Fibroblast of pulmonary artery (primary cell): ENCODE data around the gene RNF208.

Experiments used
- DNase-seq: peaks from one replicate; pipeline ENCODE4 v3.0.0-alpha.2; 2010; ENCODE audit warnings: low read depth
- H3K4me3 ChIP-seq: replicated peaks from 2 replicates; pipeline ENCODE4 v1.5.1; 2011; ENCODE audit warnings: low read depth, mild to moderate bottlenecking, control low read depth, low read length, moderate library complexity
- CTCF ChIP-seq: IDR thresholded peaks from 2 replicates; pipeline ENCODE4 v1.5.1; 2011; ENCODE audit warnings: mild to moderate bottlenecking, control low read depth, low read length, inconsistent platforms; ENCODE audit errors: missing control alignments

RNF208 gene

DNA sequence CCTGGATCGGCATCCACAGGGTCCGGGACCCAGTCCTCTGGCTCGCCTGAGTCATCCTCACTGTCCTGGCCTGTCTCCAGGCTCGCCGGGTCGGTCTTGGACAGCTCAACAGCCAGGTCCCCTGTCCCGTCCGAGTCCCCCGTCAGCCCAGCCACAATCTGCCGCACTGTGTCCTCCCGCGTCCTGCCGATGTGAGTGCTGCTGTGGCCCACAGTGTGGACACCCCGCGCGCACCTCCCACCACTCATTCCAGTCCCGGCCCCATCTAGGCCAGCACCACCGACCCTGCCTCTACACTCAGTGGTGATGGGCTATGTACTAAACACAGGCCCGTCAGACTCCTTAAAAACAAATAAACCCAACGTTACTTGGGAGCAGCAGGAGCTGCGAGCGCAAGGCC lies 40.4 kb downstream of the RNF208 start:
- TF ChIP-seq CTCF: no peak
- H3K4me3 ChIP-seq: no peak overlapping the region
- DNase-seq: no peak

DNA sequence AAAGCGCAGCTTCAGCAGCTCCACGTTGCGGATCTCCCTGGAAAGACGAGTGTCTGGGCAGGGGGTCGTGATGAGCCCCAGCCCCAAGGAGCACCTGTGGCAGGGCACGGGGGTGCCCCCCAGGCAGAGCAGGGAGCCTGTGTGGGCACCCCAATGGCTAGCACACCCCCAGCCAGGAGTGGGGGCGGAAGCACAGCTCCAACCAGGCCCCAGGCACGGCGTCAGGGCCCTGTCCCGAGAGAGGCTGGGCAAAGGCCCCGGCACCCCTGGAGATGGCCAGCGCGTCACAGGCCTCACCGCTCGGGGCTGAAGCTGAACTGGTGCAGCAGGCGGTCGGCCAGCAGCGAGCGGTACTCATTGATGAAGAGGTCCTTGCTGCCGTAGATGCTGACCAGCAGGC lies 41.5 kb downstream of the RNF208 start:
- H3K4me3 ChIP-seq: no peak overlapping the region
- TF ChIP-seq CTCF: no peak
- DNase-seq: no peak

- no peak for TF ChIP-seq CTCF
- H3K4me3 ChIP-seq: no peak overlapping the region
- DNase-seq: no peak
Observed at GRCh38 chr9:137179761-137180160, 42.3 kb downstream of the RNF208 start.

- no peak for DNase-seq
- TF ChIP-seq CTCF: no peak
- no peak overlapping the region for H3K4me3 ChIP-seq
Observed at GRCh38 chr9:137178939-137179630, 43.0 kb downstream of the RNF208 start.

DNA sequence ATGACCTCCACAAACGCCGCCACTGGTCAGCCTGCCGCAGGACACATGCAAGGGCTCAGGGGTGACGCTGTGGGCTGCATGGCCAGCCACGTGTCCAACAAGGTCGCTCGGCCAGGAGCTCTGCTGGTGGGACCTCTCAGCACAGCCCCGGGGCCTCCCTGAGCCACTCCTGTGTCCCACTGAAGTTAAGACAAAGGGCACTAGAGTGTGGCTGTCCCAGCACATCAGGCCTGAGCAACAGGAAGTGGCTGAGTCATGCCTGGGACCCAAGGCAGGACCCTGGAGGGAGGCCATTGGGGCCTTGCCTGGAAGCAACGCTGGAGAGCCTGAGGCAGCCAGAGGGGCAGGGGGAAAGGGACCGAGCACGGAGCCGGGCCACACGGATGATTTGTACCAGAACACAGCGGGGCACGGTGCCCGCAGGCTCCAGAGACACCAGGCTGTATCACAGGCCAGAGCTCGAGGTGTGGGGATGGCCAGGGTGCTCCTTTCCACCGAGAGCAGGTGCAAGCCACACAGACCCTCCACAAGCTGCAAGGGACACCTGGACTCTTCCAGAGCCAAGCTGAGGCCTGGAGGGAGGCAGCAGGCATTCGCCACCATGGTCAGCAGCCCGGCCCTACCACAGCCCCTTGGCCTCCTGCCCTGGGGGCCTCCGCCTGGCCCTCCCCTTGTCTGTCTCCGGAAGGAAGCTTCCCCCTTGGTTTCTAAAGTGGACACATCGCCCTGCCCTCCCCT lies 43.7 kb downstream of the RNF208 start:
- no peak for DNase-seq
- no peak overlapping the region for H3K4me3 ChIP-seq

GRCh38 chr9:137176302-137177182 lies 45.5 kb downstream of the RNF208 start:
- DNase-seq: peak; percentile 50
- TF ChIP-seq CTCF: peak; percentile 70

More for the DNA sequence above, 43.7 kb downstream of the RNF208 start:
- TF ChIP-seq CTCF: no peak

More at GRCh38 chr9:137176302-137177182, 45.5 kb downstream of the RNF208 start:
- H3K4me3 ChIP-seq: no peak overlapping the region
